ENCODE data around the gene CT45A2.
"Not testable (repeated sequence)": the region's sequence is repeated elsewhere in the genome, so short reads cannot be mapped to it uniquely, and the experiment has no call there.

Gene CT45A2

GRCh38 chrX:135819912-135820311 is at the start of gene CT45A2:
TSS of gene CT45A2 (minus strand) at chrX:135820012. CDS start at chrX:135816265, 3,747 bp downstream.
- not testable (repeated sequence) for DNase-seq (ENCODE audit: low read depth in 3 of 3)

GRCh38 chrX:135854438-135854837 is 34.6 kb upstream of the CT45A2 start, which contains the start of gene CT45A8:
TSS of gene CT45A8 (minus strand) at chrX:135854538. CDS start at chrX:135850783, 3,755 bp downstream.
- DNase-seq (ENCODE audit: low read depth in 3 of 3), result not testable (repeated sequence)

- DNase-seq (ENCODE audit: low read depth in 3 of 3), result not testable (repeated sequence)
These were observed 17.4 kb upstream of the CT45A2 start, which contains the start of gene CT45A7 for GRCh38 chrX:135837180-135837579. TSS of gene CT45A7 (minus strand) at chrX:135837280. CDS start at chrX:135833533, 3,747 bp downstream.

GRCh38 chrX:135802687-135803086 is 17.1 kb downstream of the CT45A2 start, which contains the start of gene CT45A6:
TSS of gene CT45A6 (minus strand) at chrX:135802787. CDS start at chrX:135798993, 3,794 bp downstream.
- not testable (repeated sequence) for DNase-seq (ENCODE audit: low read depth in 3 of 3)

GRCh38 chrX:135785403-135785802 is 34.4 kb downstream of the CT45A2 start, which contains the start of gene CT45A5:
TSS of gene CT45A5 (minus strand) at chrX:135785503. CDS start at chrX:135781729, 3,774 bp downstream.
- DNase-seq (ENCODE audit: low read depth in 3 of 3), result not testable (repeated sequence)

- DNase-seq (ENCODE audit: low read depth in 3 of 3), result not testable (repeated sequence)
These were observed 51.7 kb downstream of the CT45A2 start, which contains the start of gene CT45A3 for GRCh38 chrX:135768091-135768490. TSS of gene CT45A3 (minus strand) at chrX:135768191. CDS start at chrX:135764444, 3,747 bp downstream.
